SK-N-MC (cell line): Measurements from ENCODE around the gene HOXA5.

Experiments
- EZH2 ChIP-seq: fragments of 200-600 bp; sonication (generic); IDR thresholded peaks from one replicate; pipeline ENCODE4 v1.6.1; 2017; ENCODE audit warnings: antibody characterized with exemption
- FOXP2 ChIP-seq: optimal IDR thresholded peaks from 2 replicates; pipeline ENCODE3; 2011; ENCODE audit warnings: mild to moderate bottlenecking, moderate library complexity; ENCODE audit not compliant: insufficient read depth; ENCODE audit errors: extremely low read length, control extremely low read depth
- POLR2AphosphoS5 ChIP-seq: IDR thresholded peaks from 2 replicates; pipeline ENCODE4 v1.6.1; 2012; ENCODE audit warnings: mild to moderate bottlenecking, low read depth, low read length, borderline replicate concordance

DNA sequence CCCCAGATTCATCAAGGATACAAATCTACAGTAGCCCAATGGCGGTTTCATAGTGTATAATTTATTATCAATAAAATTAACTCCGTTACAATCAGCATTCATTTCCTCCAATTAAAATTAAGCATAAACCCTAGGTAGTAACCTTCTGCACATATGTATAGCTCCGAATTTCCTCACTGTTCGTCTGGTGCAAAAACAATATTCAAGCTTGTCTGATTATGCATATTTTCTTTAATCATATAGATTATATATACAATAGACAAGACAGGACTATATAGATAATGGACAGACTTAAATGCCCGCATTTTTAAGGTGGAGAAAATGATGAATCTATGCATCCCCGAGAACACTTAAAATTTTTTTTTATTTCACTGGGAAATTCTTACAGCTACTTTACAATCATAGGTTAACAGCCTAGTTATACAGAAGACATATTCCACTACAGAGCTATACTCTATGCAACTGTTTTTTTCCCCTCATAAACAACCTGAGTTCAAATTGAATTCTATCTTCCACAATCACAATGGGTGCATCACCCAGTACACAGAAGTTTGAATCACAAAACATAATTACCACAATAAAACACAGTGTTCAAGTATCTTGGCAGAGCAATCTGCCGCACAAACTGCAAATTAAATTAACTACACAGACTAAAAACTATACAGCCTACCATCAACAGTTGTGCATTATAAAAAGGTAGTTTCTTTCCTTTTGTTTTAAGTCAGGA, 19.2 kb upstream of the HOXA5 start:
- TF ChIP-seq EZH2 (no peak), POLR2AphosphoS5 (no peak), FOXP2 (no peak)
